Measurements from ENCODE around the gene SERPINB12.

The SERPINB12 gene

GRCh38 chr18:63542069-63542468 lies at the start of gene SERPINB12:
SERPINB12 (plus strand) TSS chr18:63542369; CDS start chr18:63556160, 13,791 bp downstream.
- H3K4me3 ChIP-seq (ENCODE audit: low read depth, low read length) = no peak within 1 kb of the TSS

DNA sequence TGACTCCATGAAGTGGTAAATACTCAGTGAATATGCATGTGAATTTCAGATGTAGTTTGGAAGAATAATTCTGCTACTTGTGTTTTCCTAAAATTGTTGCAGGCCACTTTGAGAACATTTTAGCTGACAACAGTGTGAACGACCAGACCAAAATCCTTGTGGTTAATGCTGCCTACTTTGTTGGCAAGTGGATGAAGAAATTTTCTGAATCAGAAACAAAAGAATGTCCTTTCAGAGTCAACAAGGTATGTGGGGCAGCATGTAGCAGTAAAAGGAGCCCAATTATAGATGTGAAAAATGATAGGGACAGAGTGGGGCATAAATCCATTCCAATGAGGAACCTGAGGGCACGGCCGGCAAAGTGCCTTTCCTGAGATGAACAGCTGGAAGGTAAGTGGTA lies 49.3 kb upstream of the SERPINB12 start:
- no peak overlapping the region for H3K4me3 ChIP-seq (ENCODE audit: low read depth, low read length)

GRCh38 chr18:63495675-63496074 lies 46.5 kb upstream of the SERPINB12 start:
- no peak overlapping the region for H3K4me3 ChIP-seq (ENCODE audit: low read depth, low read length)

- H3K4me3 ChIP-seq (ENCODE audit: low read depth, low read length) = no peak overlapping the region
These were observed 36.4 kb upstream of the SERPINB12 start for GRCh38 chr18:63505566-63506335.

- no peak overlapping the region for H3K4me3 ChIP-seq (ENCODE audit: low read depth, low read length)
These were observed 35.9 kb upstream of the SERPINB12 start for GRCh38 chr18:63506336-63506646.

- no peak overlapping the region for H3K4me3 ChIP-seq (ENCODE audit: low read depth, low read length)
These were observed 33.6 kb upstream of the SERPINB12 start for GRCh38 chr18:63508596-63508995.

DNA sequence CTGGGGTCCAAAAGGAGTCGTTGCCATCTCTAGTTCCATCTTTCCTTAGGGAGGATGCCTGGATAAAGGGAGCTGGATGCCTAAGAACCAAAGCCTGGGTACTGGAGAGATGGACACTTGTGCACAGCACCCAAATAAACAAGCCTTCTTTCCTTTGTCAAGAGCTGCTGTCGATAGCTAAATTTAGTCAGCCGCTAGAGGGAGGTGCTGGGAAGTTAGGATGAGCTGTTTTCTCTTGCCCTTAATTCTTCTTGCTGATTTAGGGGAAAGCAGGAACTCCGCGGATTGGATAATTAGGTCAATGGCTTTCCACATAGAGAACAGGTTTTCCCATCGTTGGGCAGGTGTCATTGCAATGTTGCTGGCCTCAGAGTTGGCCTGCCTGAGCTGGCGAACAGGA lies 30.9 kb upstream of the SERPINB12 start:
- no peak overlapping the region for H3K4me3 ChIP-seq (ENCODE audit: low read depth, low read length)

DNA sequence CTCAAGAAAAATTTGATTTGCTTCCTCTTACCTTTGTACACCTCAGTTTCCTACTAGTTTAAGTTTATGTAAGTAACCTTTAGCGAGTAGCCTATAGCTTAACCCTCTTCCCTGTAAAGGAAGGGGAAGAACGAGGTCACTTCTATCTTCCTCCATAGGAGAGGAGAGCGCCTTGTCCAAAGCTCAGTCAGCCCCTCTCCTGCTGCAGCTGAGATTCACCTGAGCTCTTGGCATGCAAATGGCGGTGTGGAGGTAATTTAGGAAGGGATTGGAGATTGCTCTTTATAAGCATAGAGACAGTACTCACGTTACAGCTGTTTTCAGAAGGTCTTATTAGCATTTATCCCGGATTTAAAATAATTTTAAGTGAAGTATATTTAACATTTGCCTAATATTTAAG lies 27.8 kb upstream of the SERPINB12 start:
- no peak overlapping the region for H3K4me3 ChIP-seq (ENCODE audit: low read depth, low read length)

DNA sequence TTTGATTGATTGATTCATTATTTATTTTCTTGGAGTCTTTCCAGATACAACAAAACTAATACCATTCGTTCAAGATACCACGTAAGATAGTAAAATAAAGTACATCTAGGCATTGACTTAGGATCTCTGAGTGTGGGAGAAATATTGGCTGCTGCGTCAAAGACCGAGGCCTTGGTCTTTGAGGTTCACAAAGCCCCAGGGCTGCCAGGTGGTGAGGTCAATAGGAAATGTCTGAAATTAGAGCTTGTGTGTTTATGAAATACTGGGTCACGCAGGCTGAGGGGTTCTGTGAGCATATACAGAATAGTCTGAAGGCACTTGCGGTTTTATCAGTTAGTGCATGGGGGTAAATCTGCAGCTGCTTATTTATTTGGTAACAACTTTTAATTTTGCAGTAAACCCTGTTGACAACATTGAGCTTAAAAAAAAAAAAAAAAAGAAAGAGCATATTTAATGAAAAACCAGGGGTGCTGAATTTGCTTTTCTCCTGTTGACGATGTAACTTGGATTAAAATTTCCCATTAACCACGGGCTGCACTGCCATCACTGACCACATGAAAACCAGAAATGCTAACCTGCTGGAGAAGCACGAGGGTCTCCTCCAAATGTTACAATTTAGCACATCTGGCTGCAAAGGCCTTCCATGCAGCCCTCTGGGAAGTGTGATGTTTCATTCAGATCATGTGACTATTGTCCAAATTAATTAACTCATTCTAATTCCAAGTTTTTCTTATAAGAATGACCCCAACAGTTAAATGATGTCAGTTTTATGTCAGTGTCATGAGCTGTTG lies 27.1 kb upstream of the SERPINB12 start:
- no peak overlapping the region for H3K4me3 ChIP-seq (ENCODE audit: low read depth, low read length)

DNA sequence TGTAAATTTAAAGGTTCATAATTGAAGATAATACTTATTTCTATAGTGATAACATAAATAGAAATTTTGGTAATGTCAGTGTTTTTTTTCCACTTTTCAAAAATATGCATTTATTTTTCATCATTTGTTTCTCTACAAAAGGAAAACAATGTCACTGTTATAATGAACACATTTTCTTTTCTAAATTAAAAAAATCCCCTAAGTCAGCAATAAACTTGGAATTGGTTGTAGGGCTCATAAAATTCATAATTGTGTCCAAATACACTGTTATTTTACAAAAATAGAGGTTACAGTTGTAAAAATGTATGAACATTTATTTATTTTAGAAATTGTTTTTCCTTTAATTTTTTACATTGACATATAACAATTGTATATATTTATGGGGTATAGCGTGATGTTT lies 26.4 kb upstream of the SERPINB12 start:
- H3K4me3 ChIP-seq (ENCODE audit: low read depth, low read length) = no peak overlapping the region

DNA sequence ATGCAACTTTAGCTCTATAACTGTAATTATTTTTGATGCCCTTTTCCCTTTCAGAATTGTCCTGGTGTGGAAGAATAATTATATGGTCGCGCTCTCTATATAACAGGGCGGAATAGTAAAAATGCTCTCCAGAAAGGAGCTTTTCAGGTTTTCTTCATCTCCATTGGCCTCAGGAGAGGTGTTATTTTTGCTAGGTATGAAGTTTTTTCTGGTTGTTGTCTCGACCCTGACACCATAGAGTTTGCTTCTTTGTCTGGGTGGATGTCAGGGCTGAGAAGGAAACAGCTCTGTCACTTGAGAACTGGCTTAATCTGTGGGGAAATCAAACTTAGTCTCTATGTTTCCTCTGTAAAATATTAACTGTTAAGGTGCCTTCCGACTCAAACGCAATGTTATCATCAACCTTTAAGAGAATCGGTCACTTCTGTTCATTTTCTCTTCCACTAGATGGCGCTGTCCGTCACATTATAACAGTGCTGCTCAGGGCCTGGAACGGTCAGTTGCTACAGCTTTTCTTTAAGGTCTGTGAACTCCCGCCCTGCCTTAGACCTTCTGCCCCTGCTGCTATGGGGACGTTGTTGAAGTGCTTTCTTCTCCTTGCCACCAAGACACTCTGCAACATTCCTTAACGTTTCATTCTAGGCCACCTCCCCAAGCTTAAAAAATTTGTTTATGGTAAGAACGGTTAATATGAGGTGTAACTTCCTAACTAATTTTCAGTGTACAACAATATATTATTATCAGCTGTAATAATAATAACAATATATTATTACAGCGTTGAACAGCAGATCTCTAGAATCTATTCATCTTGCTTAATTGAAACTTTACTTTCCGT lies 23.8 kb upstream of the SERPINB12 start:
- no peak overlapping the region for H3K4me3 ChIP-seq (ENCODE audit: low read depth, low read length)

DNA sequence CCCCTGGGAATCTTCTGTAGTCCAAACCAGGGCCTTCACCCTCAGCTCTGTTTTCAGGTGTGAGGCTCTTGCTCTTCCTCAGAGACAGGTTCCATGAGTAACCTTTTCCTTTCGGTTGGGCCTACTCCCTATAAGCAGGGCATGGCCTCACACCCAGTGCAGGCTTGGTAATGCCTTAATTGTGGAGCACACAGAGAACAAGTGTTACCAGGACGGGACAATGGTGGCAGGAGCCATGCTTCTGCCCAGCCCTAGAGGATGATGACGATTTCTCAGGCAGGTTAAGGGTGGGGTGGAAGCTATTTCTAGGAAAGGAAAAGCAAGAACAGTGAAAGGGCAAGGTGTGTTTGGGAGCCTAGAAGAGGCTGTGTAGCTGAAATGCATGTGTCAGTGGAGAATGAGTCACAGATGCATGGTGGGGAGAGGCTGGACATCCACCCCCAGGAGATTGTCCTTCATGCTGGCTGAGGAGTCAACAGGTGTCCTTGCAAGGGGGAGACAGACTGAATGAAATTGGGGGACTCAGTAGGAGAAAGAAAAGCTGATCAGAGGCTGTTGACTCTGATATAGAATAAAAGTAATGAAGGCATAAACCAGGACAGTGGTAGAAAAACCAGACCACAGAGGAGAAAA lies 22.0 kb upstream of the SERPINB12 start:
- no peak overlapping the region for H3K4me3 ChIP-seq (ENCODE audit: low read depth, low read length)

DNA sequence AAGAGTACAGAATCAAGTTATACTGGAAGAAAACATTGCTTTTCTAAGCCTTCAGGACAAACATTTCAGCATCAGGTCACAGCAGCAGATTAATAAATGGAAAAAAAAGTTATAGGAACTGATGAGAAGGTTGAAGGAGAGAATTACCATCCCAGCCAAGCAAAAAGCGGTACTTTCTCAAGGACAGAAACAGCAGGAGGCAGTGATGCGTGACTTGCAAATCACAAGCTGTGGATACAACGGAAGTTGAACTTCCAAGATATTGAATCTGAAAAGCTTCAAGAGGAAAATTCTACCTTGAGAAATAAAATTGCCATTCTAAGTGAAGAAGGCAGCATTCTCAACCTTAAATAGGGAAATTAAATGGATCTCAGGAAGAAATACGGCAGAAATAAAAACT lies 18.5 kb upstream of the SERPINB12 start:
- H3K4me3 ChIP-seq (ENCODE audit: low read depth, low read length) = no peak overlapping the region

DNA sequence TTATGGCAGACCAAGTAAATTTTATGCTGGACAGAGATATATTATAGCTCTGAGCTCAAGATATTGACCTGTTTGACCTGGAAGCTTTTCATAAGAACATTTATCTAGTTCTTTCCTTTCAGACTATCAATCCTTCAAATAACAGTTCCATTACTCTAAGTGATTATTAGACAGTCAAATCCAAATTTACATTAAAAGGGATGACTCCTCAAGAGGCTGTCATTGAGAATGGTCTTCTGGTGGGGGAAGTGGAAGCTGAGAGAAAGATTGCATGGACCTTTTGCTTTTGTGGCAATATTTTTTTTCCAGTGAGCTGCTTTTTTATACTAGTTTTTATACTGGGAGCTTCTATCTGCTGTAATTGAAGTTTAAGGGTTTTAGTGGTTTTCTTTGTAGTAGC lies 14.9 kb upstream of the SERPINB12 start:
- no peak overlapping the region for H3K4me3 ChIP-seq (ENCODE audit: low read depth, low read length)

DNA sequence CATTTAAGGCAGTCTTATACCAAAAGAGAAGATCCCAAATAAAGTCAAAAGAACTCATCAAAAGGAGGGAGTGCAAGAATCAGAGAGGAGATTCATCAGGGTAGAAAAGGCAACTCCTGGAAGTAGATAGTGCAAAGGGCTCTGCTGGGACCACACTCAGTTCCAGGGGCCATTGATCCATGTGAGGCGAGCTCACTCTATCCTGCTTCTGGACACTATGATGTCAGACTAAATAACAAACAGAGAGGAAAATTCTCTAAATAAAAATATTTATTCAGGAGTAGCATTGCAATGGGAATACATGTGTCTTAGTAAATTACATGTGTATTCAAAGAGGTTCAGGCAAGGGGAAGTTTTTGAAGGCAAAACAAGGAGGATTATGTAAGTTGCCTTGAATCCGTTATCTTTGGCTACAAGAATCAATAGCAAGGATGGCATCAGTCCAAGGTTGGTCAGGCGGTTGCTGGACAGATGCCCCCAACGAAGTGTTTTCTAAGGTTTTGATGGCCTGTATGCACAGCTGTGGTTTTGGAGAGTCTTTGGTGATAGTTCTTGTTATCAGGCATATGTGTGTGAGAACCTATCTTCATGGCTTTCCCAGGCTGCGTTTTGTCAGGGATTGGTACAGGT lies 13.2 kb upstream of the SERPINB12 start:
- H3K4me3 ChIP-seq (ENCODE audit: low read depth, low read length) = no peak overlapping the region

DNA sequence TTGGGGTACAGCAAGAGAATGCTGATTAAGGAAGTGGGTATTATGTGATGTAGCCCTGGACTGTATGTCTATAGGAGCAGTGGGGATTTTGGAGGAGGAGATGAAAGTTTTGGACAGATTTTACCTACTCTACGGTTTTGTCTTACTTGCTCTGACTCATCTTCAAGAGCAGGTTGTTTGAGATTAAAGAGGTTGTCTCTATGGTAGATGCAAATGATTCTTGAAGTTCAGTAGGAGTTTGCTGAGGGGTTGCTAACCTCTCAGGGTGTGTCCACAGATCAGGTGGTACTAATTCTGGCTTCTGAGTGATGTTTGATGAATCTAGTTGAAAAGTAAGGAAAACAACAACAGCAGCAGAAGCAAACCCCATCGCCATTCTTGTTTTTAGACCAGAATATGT lies 9.7 kb upstream of the SERPINB12 start:
- no peak overlapping the region for H3K4me3 ChIP-seq (ENCODE audit: low read depth, low read length)

DNA sequence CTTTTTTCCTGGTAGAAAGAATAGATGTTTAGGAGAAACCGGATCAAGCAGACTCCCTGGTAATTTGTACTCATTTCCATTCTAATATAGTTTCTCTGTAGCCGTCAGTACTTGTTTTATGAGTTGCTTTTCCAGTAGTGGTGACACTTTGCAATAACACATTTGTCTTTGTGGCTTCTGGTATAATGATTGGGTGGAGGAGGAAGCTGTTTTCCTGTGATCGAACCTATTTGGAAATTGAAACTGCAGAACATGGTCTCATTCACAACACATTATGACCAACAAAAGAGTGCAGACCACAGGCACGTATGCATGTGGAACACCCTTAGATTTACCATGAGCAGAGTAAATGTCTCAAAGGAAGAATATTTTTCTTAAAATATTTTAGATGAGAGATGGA lies 7.6 kb upstream of the SERPINB12 start:
- no peak overlapping the region for H3K4me3 ChIP-seq (ENCODE audit: low read depth, low read length)

DNA sequence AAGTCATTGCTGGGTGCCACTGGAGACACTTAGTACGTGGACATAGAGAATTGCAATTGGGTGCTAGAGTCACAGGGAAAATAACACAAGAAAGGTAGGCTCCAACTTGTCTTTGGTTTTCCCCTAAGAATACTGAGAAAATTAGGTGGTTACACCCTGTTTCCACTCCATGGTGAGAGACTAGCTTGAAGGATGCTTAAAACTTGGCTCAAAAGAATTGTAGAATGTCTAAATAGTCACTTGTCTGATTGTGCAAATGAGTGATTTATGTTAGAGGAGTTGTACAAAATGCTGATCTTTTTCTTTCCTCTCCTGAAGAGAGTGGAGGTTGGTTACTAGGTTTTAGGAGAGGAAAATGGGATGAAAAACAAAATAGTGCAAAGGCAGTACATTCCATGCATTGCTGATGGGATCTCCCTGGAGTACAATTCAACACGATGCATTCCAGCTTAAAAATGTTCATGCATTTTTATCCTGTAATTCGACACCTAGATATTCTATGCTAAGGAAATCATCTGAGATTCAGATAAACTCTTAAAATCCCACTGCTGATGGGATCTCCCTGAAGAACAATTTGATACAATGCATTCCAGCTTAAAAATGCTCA lies 2.2 kb upstream of the SERPINB12 start:
- no peak overlapping the region for H3K4me3 ChIP-seq (ENCODE audit: low read depth, low read length)

GRCh38 chr18:63544017-63544416 lies 1.8 kb downstream of the SERPINB12 start:
- H3K4me3 ChIP-seq (ENCODE audit: low read depth, low read length) = no peak overlapping the region

DNA sequence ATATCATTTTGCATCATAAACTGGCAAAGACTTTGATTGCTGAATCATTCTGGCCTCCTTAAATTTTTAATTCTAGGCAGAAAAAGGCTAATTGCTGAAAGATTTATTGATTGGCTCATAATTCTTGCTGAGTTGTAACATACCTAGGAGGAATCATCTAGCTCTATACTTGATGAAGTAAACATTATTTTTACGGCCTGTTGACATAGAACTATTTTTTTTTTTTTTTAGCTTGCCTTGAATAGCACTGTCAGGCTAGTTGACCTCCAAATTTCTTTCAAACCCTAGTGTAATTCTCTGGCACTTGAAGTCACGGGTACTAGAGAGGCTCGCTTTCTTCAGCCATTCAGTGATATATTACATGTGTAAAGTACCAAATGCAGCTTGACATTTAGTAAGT lies 2.8 kb downstream of the SERPINB12 start:
- no peak overlapping the region for H3K4me3 ChIP-seq (ENCODE audit: low read depth, low read length)

All from iPS-11a (cell line).